HG03135 (cell line): ENCODE results near the gene NUDT14.

Experiments
- ATAC-seq: cut with Tn5 transposase; IDR thresholded peaks from one replicate; pipeline ENCODE4 v1.9.1; 2021; ENCODE audit warnings: mild to moderate bottlenecking, moderate library complexity; ENCODE audit not compliant: unreplicated experiment

NUDT14 gene

GRCh38 chr14:105212541-105213300, 31.6 kb upstream of the NUDT14 start:
- ATAC-seq, result no peak

GRCh38 chr14:105211758-105212089, 30.6 kb upstream of the NUDT14 start:
- no peak for ATAC-seq

GRCh38 chr14:105211086-105211757, 30.1 kb upstream of the NUDT14 start:
- no peak for ATAC-seq

- ATAC-seq, result no peak
Measured at GRCh38 chr14:105210266-105211025, 29.3 kb upstream of the NUDT14 start.

GRCh38 chr14:105209646-105210045, 28.5 kb upstream of the NUDT14 start:
- ATAC-seq, result no peak

GRCh38 chr14:105209091-105209490, 28.0 kb upstream of the NUDT14 start:
- ATAC-seq, result no peak

- ATAC-seq, result no peak
Measured at GRCh38 chr14:105208738-105209075, 27.6 kb upstream of the NUDT14 start.

GRCh38 chr14:105207996-105208737, 27.1 kb upstream of the NUDT14 start:
- ATAC-seq, result no peak

GRCh38 chr14:105207460-105207901, 26.4 kb upstream of the NUDT14 start:
- ATAC-seq, result no peak

- no peak for ATAC-seq
Measured at GRCh38 chr14:105206873-105207272, 25.8 kb upstream of the NUDT14 start.

- no peak for ATAC-seq
Measured at GRCh38 chr14:105205673-105206208, 24.6 kb upstream of the NUDT14 start.

- no peak for ATAC-seq
Measured at GRCh38 chr14:105204931-105205672, 24.0 kb upstream of the NUDT14 start.

GRCh38 chr14:105204206-105204930, 23.3 kb upstream of the NUDT14 start:
- no peak for ATAC-seq

GRCh38 chr14:105203701-105204100, 22.6 kb upstream of the NUDT14 start:
- no peak for ATAC-seq

GRCh38 chr14:105203057-105203531, 22.0 kb upstream of the NUDT14 start:
- no peak for ATAC-seq

- no peak for ATAC-seq
Measured at GRCh38 chr14:105201925-105202513, 20.9 kb upstream of the NUDT14 start.

GRCh38 chr14:105201156-105201924, 20.2 kb upstream of the NUDT14 start:
- no peak for ATAC-seq

- ATAC-seq, result no peak
Measured at GRCh38 chr14:105200641-105201040, 19.5 kb upstream of the NUDT14 start.
